A549 (cell line): ENCODE results near the gene DGUOK.

Experiments
- CHD2 ChIP-seq: fragments of 150-350 bp; IDR thresholded peaks from 2 replicates; pipeline ENCODE4 v1.6.1; 2014; ENCODE audit warnings: low read length; ENCODE audit not compliant: partially characterized antibody
- CHD4 ChIP-seq: fragments of 200-600 bp; sonication (generic); IDR thresholded peaks from 2 replicates; pipeline ENCODE4 v1.6.1; 2016; ENCODE audit warnings: antibody characterized with exemption, mild to moderate bottlenecking, borderline replicate concordance
- CTCF ChIP-seq: fragments of >200 bp; sonication (Bioruptor Twin); formaldehyde crosslinking; IDR thresholded peaks from 3 replicates; pipeline ENCODE4 v1.5.1; 2016
- EP300 ChIP-seq, 2 experiments: fragments of >200 bp; sonication (Bioruptor Twin); formaldehyde crosslinking; IDR thresholded peaks; 2 replicates in 1 of 2; 3 replicates in 1 of 2; pipeline ENCODE4 v1.6.1; 2016 to 2017
- FOXS1 ChIP-seq: fragments of 250-450 bp; sonication (Bioruptor Pico); IDR thresholded peaks from 2 replicates; pipeline ENCODE4 v1.5.0; 2020; ENCODE audit warnings: mild to moderate bottlenecking, moderate library complexity
- JUN ChIP-seq, 2 experiments: fragments of >200 bp; sonication (Bioruptor Twin); formaldehyde crosslinking; IDR thresholded peaks; 2 replicates in 1 of 2; 3 replicates in 1 of 2; pipeline ENCODE4 v1.6.1; 2016 to 2017
- KDM1A ChIP-seq: fragments of 200-600 bp; sonication (generic); IDR thresholded peaks from 2 replicates; pipeline ENCODE4 v1.6.1; 2016; ENCODE audit warnings: low read depth, mild to moderate bottlenecking
- MAFK ChIP-seq: fragments of 450-650 bp; IDR thresholded peaks from 2 replicates; pipeline ENCODE4 v1.6.1; 2014; ENCODE audit not compliant: partially characterized antibody
- MAX ChIP-seq: IDR thresholded peaks from 2 replicates; pipeline ENCODE4 v1.6.1; 2012
- PBX3 ChIP-seq: IDR thresholded peaks from 2 replicates; pipeline ENCODE4 v1.6.1; 2012
- POLR2A ChIP-seq: IDR thresholded peaks from 2 replicates; pipeline ENCODE4 v1.6.1; 2012; ENCODE audit warnings: mild to moderate bottlenecking, low read length
- REST ChIP-seq: fragments of 200-600 bp; sonication (generic); IDR thresholded peaks from 2 replicates; pipeline ENCODE4 v1.6.1; 2016; ENCODE audit warnings: antibody characterized with exemption, mild to moderate bottlenecking, moderate library complexity

GRCh38 chr2:73925853-73926492, 707 bp upstream of the DGUOK start:
- no peak for TF ChIP-seq CTCF
- TF ChIP-seq EP300 (IDR thresholded peaks at IDR 0.05): no peak
- TF ChIP-seq REST: no peak
- no peak for TF ChIP-seq PBX3
- no peak for TF ChIP-seq MAFK
- no peak for TF ChIP-seq CHD4
- TF ChIP-seq CHD2: no peak
- no peak for TF ChIP-seq MAX
- TF ChIP-seq POLR2A: no peak
- no peak for TF ChIP-seq KDM1A
- TF ChIP-seq JUN (IDR thresholded peaks at IDR 0.05): no peak
- no peak for TF ChIP-seq FOXS1 (CRISPR knock-in tag)
